Testis (tissue), 2 donors: Measurements from ENCODE around the gene TWF2.

ENCODE experiments used
- CTCF ChIP-seq, 3 experiments: fragments of 450-650 bp in 2 of 3; fragments of 200-600 bp in 1 of 3; sonication (generic) in 1 of 3; IDR thresholded peaks; one replicate each; pipeline ENCODE4 v1.5.1; 2016 to 2019; ENCODE audit warnings: antibody characterized with exemption in 3 of 3, mild to moderate bottlenecking in 2 of 3, moderate library complexity in 1 of 3
- POLR2A ChIP-seq: fragments of 450-650 bp; IDR thresholded peaks from one replicate; pipeline ENCODE4 v1.6.1; 2017; ENCODE audit warnings: antibody characterized with exemption, mild to moderate bottlenecking, moderate library complexity

GRCh38 chr3:52197842-52198625 is 40.9 kb downstream of the TWF2 start, which contains the start of gene ALAS1:
- peak; percentile 80 for TF ChIP-seq POLR2A
- TF ChIP-seq CTCF (IDR thresholded peaks at IDR 0.05) = peak in 2 of 3 experiments; percentile 7 to 34
